Coronary artery (tissue), 2 donors: ENCODE data around the gene MXD1.

Experiments used
- DNase-seq: peaks from one replicate; pipeline ENCODE4 v3.0.0-alpha.2; 2017; ENCODE audit warnings: low spot score
- H3K27ac ChIP-seq, 2 donors: fragments of 200-600 bp; sonication (generic); one replicate each; pipeline ENCODE4 v1.5.1; 2016 to 2019
- H3K4me3 ChIP-seq: fragments of 200-600 bp; sonication (generic); 2 replicates; pipeline ENCODE4 v1.5.1; 2016; ENCODE audit warnings: mild to moderate bottlenecking, moderate library complexity
- TF ChIP-seq, protein P1 (sequence below): fragments of 200-600 bp; sonication (generic); IDR thresholded peaks from one replicate; pipeline ENCODE4 v1.5.1; 2019; ENCODE audit warnings: antibody characterized with exemption

MXD1 gene

DNA sequence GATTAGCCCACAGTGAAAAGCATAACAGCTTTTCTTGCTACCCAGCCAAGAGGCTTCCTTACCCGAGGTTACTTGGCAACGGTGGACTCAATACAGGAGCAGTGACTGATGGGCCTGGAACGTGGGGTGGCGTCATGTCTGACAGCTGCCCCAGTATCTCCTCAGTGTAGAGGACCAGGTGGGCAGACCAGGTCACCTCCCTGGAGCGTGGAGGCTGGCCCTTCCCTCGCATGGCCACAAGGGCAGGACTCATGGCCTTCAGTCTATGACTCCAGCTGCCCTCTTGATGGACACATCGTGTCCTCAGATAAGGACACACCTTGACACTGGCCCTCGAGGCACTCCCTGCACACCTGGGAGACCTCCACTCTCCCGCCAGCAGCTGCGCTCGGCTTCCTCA, 40.1 kb downstream of the MXD1 start:
- Histone ChIP-seq H3K4me3 (no peak overlapping the region), H3K27ac (no peak overlapping the region)
- no peak for DNase-seq
- TF ChIP-seq, protein P1, sequence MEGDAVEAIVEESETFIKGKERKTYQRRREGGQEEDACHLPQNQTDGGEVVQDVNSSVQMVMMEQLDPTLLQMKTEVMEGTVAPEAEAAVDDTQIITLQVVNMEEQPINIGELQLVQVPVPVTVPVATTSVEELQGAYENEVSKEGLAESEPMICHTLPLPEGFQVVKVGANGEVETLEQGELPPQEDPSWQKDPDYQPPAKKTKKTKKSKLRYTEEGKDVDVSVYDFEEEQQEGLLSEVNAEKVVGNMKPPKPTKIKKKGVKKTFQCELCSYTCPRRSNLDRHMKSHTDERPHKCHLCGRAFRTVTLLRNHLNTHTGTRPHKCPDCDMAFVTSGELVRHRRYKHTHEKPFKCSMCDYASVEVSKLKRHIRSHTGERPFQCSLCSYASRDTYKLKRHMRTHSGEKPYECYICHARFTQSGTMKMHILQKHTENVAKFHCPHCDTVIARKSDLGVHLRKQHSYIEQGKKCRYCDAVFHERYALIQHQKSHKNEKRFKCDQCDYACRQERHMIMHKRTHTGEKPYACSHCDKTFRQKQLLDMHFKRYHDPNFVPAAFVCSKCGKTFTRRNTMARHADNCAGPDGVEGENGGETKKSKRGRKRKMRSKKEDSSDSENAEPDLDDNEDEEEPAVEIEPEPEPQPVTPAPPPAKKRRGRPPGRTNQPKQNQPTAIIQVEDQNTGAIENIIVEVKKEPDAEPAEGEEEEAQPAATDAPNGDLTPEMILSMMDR: no peak

DNA sequence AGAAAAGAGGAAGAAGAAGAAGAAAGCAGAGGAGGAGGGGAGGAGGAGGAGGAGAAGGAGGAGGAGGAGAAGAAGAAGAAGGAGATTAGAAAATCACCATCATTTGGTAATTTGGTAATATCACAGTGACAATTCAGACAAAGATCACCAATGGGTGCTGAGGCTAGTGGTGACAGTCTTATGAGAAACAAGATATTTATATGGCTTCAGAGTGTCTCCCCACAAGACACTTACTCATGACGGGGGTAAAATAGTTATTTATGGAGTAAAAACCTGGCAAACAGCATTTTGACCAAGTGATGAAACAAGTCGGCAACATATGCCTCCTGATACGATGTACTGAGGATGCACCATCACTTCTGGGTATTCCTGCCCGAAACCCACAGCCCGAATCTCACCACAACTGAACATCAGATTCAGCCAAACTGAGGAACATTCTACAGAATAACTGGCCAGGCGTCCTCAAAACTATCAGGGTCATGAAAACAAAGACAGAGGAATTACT, 41.6 kb downstream of the MXD1 start:
- TF ChIP-seq, protein P1: no peak
- DNase-seq: no peak

DNA sequence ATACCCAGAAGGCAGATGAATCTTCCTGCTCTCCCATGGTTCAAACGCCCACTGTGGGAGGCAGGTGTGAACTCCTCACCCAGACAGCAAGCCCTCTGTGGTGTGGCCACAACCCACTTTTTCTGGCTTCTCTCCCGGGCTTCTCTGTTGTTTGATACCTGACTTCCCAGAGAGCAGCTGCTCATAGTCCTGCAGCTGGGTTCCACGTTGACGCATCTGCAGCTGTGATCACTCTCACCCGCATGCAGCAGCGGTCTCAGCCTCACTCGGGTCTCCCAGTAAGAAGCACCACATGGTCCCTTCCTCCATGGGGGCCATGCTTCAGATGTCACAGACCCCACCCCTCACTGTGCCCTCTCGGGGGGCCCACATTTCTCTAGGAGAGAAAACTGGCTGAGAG, 43.1 kb downstream of the MXD1 start:
- DNase-seq: no peak
- TF ChIP-seq, protein P1: no peak
- Histone ChIP-seq H3K27ac (no peak overlapping the region), H3K4me3 (no peak overlapping the region)

More for the DNA sequence above, 41.6 kb downstream of the MXD1 start:
- no peak overlapping the region for H3K27ac ChIP-seq
- no peak overlapping the region for H3K4me3 ChIP-seq

DNA sequence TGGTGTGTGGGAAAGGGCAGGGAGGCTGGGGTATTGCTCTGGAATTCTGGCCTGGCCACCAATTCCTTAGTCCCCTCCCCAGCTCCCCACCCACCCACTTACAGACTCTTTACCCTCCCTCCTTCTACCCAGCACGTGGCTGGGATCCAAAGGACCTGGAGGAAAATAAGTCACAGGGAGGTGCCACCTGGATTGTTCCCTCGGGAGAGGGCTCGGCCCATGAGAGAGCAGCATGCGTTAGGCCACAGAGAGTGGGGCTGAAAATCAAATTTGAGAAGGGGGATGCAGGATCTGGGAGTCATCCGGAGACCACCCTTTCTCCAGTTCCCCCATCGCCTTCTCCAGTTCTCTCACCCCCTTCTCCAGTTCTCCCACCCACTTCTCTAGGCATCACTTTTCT, 43.6 kb downstream of the MXD1 start:
- TF ChIP-seq, protein P1: no peak
- Histone ChIP-seq H3K27ac (no peak overlapping the region), H3K4me3 (no peak overlapping the region)

DNA sequence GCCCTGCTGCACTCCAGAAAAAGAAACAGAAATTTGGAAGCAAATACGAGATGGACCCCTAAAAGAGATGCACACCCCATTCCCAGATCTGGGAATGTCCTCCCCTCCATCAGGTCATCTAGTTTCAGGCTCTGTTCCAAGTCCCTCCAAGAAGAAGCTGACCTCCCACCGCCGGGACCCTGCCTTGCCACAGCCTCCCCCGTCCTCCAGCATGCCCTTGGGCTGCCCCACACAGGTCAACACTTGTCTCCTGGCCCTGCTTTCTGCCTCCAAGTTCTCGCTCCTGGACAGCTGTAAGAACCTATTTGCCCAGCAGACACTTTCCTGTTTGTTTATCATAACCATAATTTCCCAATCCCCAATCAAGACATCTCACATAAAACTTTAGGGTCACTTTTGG, 44.5 kb downstream of the MXD1 start:
- Histone ChIP-seq H3K27ac (no peak overlapping the region), H3K4me3 (no peak overlapping the region)
- DNase-seq: no peak
- TF ChIP-seq, protein P1: no peak

More for the DNA sequence above, 43.6 kb downstream of the MXD1 start:
- no peak for DNase-seq

DNA sequence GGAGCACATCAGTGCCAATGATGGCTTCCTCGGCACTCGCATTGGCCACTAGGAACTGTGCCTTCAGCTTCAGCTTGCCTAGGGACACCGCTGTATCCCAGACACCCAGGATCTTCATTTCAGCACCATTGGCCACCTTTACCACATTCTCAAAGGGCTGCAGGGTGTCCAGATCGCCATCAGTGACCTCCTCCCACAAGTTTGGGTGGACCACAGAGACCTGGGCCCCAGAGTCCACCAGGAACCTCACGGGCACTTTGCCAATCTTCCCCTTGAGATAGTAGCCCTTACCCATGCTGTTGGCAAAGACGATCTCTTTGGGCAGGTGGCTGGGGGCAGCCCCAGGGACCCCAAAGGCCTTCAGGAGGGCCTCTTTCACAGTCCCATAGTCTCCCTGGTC, 45.9 kb downstream of the MXD1 start:
- DNase-seq: no peak
- Histone ChIP-seq H3K4me3 (no peak overlapping the region), H3K27ac (no peak overlapping the region)
- TF ChIP-seq, protein P1: no peak

DNA sequence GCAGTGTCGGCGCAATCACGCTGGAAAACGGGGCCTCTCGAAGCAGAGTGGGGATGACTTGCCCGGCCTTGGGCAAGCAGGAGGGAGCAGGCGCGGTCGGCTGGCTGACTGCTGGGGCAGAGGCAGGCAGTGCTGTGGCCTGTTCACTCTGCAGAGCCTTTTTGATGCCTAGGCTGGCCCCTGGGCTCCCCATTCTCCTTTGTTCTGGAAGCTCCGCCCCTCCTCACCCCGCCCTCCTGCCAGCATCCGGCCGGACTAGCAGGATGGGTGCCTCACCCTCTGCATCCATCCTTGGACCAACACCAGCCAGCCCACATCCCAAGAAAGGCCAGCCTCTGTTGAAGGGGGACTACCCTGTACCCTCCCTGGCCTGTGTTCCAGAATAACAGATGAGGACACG, 46.6 kb downstream of the MXD1 start, which contains the start of gene ASPRV1:
TSS of gene ASPRV1 (minus strand) at position 136 of the 400 bp plus-strand sequence. CDS start 195 bp downstream, outside the sequence.
- no peak for DNase-seq
- TF ChIP-seq, protein P1: no peak
- no peak within 1 kb of the TSS for H3K27ac ChIP-seq
- no peak within 1 kb of the TSS for H3K4me3 ChIP-seq
